Measurements from ENCODE around the gene CHST7. TPM values are rescaled to one million over a fixed set of nuclear protein-coding genes. Genes with fewer than 3 reads are reported as not detected.

CHST7 gene
- total RNA-seq, 1 donor from 2014 or later: 15.9 TPM

DNA sequence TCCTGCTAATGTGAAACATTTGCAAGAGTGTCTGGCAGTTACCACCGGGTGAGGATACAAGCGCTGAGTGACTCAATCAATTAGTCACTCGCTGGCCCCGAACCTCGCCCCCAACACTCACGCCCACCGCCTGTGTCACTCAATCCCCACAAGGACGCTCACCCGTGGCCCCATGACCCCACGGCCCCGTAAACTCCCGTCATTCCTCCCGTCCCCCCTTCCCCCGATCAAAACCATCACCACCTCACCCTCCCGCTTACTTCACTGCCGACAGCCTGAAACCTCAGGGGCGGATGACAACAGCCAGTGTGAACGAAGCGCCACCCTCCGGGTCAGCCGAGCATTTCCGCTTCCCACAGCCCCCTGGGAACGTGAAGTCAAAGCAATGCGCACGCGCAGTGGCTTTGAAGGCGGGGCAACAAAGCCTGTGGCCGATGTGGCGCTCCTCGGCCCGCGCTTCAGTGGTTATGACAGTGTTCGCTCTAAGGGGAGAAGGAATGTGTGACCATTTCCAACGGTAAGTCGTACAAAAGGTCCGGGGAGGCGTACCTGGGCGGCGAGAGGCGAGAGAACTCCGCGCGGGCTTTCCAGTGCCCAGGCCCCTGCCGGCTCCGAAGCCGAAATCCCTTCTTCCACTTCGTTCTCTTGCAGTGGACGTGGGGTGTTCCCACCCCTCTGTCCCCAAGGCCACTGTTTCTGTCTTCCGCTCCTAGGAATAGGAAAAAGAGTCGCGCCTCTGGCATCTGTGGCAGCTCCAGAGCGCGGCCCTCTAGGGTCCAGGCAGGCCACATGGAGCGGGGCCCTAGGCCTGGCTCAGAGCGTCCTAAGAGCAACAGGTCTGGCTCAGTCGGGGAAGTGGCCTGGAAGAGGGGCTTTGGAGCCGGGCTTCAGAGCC lies 28.2 kb upstream of the CHST7 start, which contains the start of gene ZNF674:
Gene ZNF674, minus strand, starts transcription at position 311 of the 895 bp plus-strand sequence. CDS start 3,334 bp downstream, outside the sequence.
- TF ChIP-seq, protein P1, sequence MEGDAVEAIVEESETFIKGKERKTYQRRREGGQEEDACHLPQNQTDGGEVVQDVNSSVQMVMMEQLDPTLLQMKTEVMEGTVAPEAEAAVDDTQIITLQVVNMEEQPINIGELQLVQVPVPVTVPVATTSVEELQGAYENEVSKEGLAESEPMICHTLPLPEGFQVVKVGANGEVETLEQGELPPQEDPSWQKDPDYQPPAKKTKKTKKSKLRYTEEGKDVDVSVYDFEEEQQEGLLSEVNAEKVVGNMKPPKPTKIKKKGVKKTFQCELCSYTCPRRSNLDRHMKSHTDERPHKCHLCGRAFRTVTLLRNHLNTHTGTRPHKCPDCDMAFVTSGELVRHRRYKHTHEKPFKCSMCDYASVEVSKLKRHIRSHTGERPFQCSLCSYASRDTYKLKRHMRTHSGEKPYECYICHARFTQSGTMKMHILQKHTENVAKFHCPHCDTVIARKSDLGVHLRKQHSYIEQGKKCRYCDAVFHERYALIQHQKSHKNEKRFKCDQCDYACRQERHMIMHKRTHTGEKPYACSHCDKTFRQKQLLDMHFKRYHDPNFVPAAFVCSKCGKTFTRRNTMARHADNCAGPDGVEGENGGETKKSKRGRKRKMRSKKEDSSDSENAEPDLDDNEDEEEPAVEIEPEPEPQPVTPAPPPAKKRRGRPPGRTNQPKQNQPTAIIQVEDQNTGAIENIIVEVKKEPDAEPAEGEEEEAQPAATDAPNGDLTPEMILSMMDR (IDR thresholded peaks at IDR 0.05; ENCODE audit: borderline replicate concordance): peak; percentile 47
- intact Hi-C loops (cut with micrococcal nuclease): no loop called here

DNA sequence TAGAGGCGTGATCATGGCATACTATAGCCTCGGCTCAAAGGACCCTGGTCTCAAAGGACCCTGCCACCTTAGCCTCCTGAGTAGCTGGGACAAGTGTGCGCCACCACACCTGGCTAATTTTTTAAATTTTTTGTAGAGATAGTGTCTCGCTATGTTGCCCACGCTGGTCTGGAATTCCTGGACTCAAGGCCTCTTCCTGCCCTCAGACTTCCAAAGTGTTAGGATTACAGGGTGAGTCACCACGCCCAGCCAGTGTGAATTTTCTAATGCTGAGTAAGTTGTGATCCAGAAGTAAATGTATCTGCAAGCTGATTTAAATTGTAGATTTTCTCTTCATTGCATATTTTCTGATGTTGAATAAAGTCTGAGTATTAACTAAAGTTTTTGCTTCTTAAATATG lies 25.7 kb upstream of the CHST7 start:
- intact Hi-C loops (cut with micrococcal nuclease): no loop called here
- Histone ChIP-seq H3K9me3 (replicated peaks) (no peaks in the 10 kb centered on the region), H3K27ac (replicated peaks) (no peak overlapping the region), H3K4me3 (no peak overlapping the region), H3K4me1 (peaks cover 31% of the 10 kb centered on the region), H3K36me3 (peaks cover 8% of the 10 kb centered on the region), H3K27me3 (ENCODE audit: low read depth) (no peaks in the 10 kb centered on the region)
- DNase-seq: no peak
- TF ChIP-seq, protein P1 (IDR thresholded peaks at IDR 0.05; ENCODE audit: borderline replicate concordance): no peak

More for the DNA sequence above, 28.2 kb upstream of the CHST7 start, which contains the start of gene ZNF674:
- H3K27me3 ChIP-seq (ENCODE audit: low read depth): no peaks in the 10 kb centered on the region
- peak within 1 kb of the TSS; percentile 83 for H3K4me3 ChIP-seq
- peaks cover 8% of the 10 kb centered on the region for H3K36me3 ChIP-seq
- peak; percentile 92 for DNase-seq
- no peaks in the 10 kb centered on the region for H3K9me3 ChIP-seq (replicated peaks)
- peaks cover 31% of the 10 kb centered on the region for H3K4me1 ChIP-seq
- H3K27ac ChIP-seq (replicated peaks): peak within 1 kb of the TSS; percentile 85

GRCh38 chrX:46549914-46550313 lies 23.7 kb upstream of the CHST7 start:
- Histone ChIP-seq H3K36me3 (peaks cover 8% of the 10 kb centered on the region), H3K4me1 (peaks cover 23% of the 10 kb centered on the region), H3K4me3 (no peak overlapping the region), H3K27me3 (ENCODE audit: low read depth) (no peaks in the 10 kb centered on the region), H3K9me3 (replicated peaks) (no peaks in the 10 kb centered on the region), H3K27ac (replicated peaks) (no peak overlapping the region)
- intact Hi-C loops (cut with micrococcal nuclease): no loop called here
- no peak for DNase-seq
- TF ChIP-seq, protein P1 (IDR thresholded peaks at IDR 0.05; ENCODE audit: borderline replicate concordance): no peak

DNA sequence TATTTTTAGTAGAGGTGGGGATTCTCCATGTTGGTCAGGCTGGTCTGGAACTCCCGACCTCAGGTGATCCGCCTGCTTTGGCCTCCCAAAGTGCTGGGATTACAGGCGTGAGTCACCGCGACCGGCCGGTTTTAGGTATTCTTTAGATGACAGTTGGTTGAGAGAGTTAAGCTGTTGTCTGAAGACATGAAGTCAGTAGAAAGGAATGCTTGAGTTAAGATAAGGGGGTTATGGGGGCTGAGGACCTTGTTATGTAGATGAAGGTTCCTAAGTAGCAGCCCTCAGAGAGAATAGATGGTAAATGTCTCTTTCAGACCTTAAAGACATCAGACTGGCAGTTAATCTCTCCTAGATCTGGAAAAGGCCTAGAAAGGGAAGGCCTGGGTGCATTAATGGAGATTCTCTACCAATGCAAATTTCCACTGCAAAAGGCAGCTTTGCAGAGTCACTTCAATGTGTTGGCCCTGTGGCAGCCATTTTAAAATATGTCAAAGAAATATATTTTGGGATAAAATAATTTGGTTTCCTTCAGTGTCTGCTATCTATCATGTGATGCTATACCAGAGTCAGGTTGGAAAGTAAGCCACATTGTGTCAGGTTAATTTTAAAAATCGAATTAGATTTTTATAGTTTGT lies 22.0 kb upstream of the CHST7 start:
- DNase-seq: no peak
- no peak overlapping the region for H3K4me3 ChIP-seq
- TF ChIP-seq, protein P1 (IDR thresholded peaks at IDR 0.05; ENCODE audit: borderline replicate concordance): no peak
- H3K4me1 ChIP-seq: peaks cover 16% of the 10 kb centered on the region
- intact Hi-C loops (cut with micrococcal nuclease): no loop called here
- peaks cover 8% of the 10 kb centered on the region for H3K36me3 ChIP-seq
- no peaks in the 10 kb centered on the region for H3K27me3 ChIP-seq (ENCODE audit: low read depth)
- H3K9me3 ChIP-seq (replicated peaks): no peaks in the 10 kb centered on the region
- no peak overlapping the region for H3K27ac ChIP-seq (replicated peaks)

DNA sequence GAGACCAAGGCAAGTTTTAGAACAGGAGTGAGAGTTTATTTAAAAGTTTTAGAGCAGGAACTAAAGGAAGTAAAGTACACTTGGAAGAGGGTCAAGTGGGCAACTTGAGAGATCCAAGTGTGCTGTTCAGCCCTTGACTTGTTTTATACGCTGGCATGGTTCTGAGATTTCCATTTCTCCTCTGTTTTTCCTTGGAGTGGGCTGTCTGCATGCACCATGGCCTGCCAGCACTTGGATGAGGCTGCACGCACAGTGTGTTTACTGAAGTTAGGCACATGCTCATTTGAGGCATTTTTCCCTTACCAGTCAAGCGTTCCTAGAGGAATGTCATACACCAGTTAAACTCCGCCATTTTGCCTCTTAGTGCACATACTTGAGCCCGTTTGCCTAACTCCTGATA lies 19.6 kb upstream of the CHST7 start:
- TF ChIP-seq, protein P1 (IDR thresholded peaks at IDR 0.05; ENCODE audit: borderline replicate concordance): no peak
- H3K4me1 ChIP-seq: peaks cover 1% of the 10 kb centered on the region

More for the DNA sequence above, 19.6 kb upstream of the CHST7 start:
- Histone ChIP-seq H3K9me3 (replicated peaks) (no peaks in the 10 kb centered on the region), H3K27ac (replicated peaks) (no peak overlapping the region), H3K36me3 (no peaks in the 10 kb centered on the region), H3K4me3 (no peak overlapping the region), H3K27me3 (ENCODE audit: low read depth) (no peaks in the 10 kb centered on the region)
- no peak for DNase-seq
- intact Hi-C loops (cut with micrococcal nuclease): no loop called here

All from left ventricle myocardium inferior (tissue), 1 donor.